ENCODE measurements around the gene TMEFF1.
A peak's percentile ranks its signal among the peaks of the same experiment; 100 is the strongest.

The TMEFF1 gene

DNA sequence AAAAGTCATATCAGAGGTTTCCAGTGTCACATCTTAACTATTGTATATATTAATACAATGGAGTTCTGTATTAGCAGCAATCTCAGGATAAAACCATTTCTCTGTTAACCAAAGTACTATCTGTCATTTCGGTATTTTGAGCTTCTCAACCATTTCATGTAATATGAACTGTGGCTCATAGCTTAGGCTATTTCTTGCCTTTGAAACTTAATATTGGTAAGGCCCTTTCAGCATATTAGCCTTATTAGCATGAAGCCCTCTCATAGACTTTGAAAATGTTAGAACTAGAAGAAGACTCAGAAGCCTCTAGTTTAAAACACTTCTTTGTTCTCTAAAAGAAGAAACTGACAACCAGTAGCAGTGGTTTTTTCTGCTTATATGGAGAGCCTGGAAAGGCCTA lies 105.7 kb downstream of the TMEFF1 start:
- DNase-seq = no peak

DNA sequence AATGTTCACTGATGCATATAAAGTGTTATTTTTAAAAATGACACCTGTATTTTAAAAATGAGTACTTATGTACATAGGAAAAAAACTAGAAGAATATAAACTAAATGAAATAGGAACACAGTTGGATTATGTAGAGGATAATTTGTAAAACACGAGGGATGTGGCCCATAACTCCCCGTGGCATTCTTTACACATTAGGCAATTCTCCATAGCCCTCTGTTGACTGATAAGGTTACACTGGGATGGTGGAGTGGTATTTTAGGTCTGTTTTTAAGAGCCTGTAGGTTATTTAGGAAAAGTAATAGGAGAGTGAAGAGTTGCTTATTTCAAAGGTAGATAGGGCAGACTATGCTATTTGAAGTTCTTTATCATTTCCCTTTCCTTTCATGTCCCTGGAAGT lies 106.7 kb downstream of the TMEFF1 start:
- no peak for DNase-seq

GRCh38 chr9:100580257-100580656 lies 107.3 kb downstream of the TMEFF1 start:
- DNase-seq = no peak

- DNase-seq = no peak
Observed at GRCh38 chr9:100581081-100581480, 108.1 kb downstream of the TMEFF1 start.

DNA sequence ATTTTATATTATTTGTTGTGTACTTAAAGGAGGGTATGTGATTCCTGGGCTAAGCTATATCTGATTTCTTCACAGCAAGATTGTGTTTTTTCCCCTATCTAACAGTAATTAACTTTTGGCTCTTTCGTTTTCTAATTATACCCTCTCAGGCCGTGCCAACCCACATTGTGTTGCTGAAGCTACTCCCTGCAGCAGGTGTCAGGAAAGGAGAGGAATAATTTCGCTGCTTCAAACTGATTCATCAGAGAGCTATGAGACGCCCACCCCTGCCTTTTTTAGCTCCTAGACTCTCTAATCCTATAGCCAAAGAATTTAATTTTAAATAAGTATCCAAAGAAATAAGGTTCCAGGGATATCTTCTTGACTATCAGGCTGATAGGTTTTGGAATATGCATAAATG lies 108.7 kb downstream of the TMEFF1 start:
- no peak for DNase-seq

- DNase-seq = no peak
Observed at GRCh38 chr9:100583014-100583802, 110.3 kb downstream of the TMEFF1 start.

DNA sequence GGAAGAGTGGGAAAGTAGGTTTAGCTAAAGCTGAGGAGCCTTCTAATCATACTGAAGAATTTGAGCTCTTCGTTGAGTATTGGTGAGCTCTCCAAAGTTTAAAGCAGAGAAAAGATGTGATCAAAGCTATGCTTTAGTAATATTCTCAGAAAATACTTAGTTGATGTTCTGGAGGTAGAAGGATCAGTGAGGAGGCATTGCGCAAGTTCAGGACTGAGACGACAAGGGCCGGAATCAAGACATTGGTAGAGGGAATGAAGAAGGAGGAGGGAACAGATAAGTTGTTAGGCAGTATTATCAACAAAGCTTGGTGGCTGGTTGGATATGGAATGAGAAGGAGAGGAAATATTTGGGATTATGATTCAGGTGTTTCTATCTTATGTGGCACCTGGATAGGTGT lies 112.0 kb downstream of the TMEFF1 start:
- no peak for DNase-seq

DNA sequence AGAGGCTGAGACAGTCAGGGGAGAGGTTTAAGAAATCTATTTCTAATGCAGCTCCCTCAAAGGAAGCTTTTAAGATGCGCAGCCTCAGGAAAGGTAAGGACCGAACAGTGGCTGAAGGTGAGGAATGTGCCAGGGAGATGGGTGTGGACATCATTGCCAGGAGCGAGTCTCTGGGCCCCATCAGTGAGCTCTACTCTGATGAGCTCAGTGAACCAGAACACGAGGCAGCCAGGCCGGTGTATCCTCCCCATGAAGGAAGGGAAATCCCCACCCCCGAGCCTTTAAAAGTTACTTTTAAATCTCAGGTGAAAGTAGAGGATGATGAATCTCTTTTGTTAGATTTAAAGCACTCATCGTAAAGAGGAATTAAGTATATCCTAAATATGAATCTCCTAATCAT lies 113.1 kb downstream of the TMEFF1 start:
- no peak for DNase-seq

- DNase-seq = no peak
Observed at GRCh38 chr9:100587375-100587774, 114.4 kb downstream of the TMEFF1 start.

DNA sequence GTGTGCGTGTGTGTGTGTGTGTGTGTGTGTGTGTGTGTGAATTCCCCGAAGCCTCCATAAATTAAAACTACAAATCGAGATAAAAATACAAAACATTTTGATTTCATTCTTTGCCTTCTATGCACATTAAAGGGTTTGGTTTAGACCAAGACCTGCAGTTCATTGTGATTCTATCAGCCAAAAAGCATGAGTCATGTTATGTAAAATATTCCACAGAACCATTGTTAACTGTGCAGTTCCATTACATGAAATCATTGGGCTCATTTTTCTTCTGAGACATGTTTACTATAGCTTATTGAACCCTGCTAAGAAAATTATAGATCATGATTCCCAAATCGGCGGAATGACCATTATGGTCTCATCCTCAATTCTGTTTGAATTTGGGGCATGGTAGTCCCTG lies 116.6 kb downstream of the TMEFF1 start:
- DNase-seq = no peak

DNA sequence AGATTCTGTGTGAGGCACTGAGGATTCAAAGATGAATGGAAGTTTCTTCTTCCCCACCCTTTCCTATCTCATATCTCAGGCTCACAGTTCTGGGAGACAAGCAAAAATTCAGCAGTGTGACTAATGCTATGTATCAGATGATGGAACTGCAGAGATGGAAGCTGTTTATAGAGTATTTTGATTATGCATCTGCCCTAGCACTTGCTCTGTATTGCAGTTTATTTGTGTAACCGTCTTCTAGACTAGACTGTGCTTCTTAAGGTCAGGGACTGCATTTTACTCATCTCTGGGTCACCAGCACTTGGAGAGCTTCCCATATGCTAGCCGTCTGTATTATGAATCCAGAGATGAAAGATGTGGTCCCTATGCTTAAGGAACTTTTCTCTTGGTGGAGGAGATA lies 117.5 kb downstream of the TMEFF1 start:
- no peak for DNase-seq

DNA sequence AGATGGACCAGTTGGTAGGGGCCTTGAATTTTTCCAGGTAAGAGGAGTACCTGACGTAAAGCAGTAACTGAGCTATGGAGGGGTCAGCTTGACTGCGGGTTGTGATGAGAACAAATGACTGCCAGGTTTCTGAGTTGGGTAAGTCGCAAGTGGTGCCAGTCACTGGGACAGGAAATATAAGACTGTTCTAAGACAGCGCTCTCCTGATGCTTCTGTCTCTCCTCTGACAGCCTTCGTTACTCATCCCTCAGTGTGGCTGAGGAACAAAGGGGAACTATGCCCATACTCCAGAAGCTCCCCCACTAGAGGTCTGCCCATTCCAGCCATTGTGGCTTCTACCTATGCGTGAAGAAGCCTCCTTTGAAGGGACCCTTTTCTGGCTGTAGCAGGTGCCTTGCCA lies 118.2 kb downstream of the TMEFF1 start:
- no peak for DNase-seq

- DNase-seq = no peak
Observed at GRCh38 chr9:100591639-100592412, 118.9 kb downstream of the TMEFF1 start.

DNA sequence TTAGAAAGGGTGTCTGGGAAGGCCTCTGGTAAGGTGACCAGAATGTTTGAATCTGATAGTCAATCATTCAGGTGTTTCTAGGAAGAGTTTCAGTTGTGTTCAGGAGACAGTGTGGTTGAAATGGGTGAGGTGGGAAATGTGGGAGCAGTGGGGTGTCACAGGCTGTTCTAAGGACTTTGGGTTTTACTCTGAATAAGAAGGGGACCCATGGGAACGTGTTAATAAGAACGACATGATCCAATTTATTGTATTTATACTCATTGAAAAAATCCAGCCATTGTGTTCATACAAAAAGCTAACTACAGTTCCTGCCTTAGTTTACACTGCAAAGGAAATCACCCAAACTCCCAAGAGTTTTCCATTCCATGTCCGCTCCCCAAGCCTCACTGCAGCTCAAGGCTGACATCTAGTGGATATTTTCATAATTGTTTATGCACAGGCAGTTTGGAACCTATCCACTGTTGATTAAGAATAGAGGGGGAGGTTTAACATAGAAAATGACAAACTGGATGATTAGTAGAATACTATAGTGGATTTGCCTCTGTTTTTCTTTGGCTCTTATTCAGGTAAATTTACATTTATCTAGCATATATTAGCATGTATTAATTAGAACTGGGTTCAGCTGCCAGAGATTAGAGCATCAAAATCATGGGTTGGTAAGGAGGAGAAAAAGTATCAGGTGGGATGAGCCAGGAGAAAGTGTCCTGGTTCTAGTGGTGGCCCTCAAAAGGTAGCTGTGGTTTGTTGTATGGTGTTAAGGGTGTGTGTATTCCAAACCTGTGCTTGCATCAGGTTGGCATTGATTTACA lies 122.6 kb downstream of the TMEFF1 start:
- peak; percentile 37 to 75 for DNase-seq

DNA sequence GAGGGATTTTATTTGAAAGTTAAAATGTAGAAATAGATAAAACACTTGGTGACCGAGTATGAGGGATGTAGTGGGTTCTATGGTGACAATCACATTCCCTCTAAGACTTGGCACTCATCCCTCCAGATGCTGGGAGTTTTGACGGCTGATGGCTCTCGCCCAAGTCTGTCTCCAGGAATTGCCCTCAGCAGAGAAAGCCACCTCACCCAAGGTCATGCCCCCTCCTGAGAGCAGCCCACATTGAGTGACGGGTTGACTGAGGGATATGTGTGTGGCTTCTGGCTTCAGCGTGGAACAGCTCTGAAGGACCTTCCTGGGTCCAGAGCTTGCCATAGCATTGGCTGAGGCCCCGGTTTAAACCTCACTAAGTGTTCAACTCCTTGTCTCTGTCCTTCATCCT lies 124.3 kb downstream of the TMEFF1 start:
- peak in 1 of 2 experiments; percentile 46 for DNase-seq

DNA sequence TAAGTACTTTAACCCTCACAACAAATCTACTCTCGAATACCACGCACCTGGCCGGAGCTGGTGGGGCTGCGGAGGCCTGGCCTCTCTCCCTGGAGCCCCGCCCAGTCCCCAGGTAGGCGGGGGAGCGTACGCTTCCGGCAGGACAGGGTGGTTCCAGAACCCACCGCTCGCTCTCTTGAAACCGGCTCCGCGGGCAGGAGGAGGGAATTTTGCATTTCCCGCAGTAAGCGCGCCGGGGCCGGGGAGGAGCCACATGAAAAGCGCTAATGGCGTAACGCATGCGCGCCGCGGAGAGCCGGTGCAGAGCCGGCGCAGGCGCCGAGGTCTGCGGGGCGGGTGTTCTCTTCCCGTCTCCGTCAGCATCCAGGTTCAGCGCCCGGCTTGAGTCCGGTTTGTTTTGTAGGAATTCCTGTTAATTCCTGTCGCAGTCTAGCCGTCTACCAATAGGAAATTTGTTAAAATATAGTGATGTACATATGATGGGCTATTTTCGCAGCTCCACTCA lies 125.7 kb downstream of the TMEFF1 start:
- DNase-seq = peak; percentile 88 to 92

DNA sequence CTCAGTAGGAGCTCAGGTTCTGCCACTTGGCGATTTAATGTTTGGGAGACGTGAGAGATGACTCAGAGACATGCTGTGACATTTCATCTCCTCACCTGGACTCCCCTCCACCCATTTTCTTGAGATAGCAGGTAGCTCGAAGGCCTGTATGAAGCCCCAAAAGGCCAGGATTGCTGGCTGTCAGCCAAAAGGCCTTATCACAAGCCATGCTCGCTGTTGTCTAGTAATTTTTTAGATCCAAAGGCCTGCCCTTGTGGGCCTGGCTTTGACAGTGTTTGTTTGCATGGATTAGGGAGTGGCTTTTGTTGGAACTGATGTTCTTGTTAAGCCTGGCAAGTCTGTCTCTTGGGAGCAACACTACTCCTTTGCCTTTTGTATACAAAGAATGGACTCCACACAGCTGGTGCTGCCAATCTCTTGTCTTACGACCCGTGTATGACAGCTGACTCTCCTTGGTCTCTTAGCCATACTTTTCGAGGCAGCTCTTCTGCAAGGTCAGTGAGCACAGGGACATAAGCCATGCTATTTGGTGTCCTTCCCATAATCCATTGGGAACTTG lies 127.7 kb downstream of the TMEFF1 start:
- peak; percentile 80 to 90 for DNase-seq

DNA sequence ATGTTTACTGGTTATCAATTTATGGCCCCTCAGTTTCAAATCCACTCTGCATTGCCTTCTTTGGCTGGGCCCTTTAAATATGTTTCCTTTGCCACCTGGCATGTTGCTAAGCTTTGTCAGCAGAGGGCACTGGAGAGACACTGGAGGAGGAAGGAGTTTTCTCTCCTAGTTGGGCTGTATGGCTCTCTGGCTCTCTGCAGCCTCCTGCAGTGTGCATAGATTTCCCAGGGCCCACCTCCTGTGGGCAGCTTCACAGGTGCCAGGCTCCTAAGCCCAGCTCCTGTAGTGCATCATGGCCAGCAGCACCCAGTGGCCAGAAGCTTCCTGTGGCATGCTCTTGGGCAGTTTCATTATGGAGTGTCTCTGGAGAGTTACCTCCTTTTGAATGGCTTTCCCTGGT lies 128.3 kb downstream of the TMEFF1 start:
- DNase-seq = peak; percentile 80 to 84

GRCh38 chr9:100602342-100602801 lies 129.4 kb downstream of the TMEFF1 start:
- peak; percentile 79 to 95 for DNase-seq

- DNase-seq = peak in 1 of 2 experiments; percentile 42
Observed at GRCh38 chr9:100605405-100605804, 132.5 kb downstream of the TMEFF1 start.

DNA sequence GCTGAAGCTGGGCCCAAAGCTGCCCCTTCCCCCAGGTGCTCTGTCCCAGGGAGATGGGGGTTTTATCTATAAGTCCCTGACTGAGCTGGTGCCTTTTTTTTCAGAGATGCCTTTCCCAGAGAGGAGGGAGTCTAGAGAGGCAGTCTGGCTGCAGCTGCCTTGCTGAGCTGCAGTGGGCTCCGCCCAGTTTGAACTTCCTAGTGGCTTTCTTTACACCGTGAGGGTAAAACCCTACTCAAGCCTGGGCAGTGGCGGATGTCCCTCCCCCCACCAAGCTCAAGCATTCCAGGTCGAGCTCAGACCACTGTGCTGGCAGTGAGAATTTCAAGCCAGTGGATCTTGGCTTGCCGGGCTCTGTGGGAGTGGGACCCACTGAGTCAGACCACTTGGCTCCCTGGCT lies 146.2 kb downstream of the TMEFF1 start:
- DNase-seq = no peak

DNA sequence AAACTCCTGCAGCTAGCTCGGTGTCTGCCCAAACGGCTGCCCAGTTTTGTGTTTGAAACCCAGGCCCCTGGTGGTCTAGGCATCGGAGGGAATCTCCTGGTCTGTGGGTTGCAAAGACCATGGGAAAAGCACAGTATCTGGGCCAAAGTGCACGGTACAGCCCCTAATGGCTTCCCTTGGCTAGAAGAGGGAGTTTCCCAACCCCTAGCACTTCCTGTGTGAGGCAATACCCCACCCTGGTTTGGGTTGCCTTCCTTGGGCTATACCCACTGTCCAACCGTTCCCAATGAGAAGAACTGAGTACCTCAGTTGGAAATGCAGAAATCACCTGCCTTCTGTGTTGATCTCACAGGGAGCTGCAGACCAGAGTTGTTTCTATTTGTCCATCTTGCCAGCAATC lies 146.7 kb downstream of the TMEFF1 start:
- no peak for DNase-seq

- DNase-seq = no peak
Observed at GRCh38 chr9:100623969-100624368, 151.0 kb downstream of the TMEFF1 start.

All from NCI-H524 (cell line).